ENCODE results near the gene BTRC. TPM values are rescaled to one million over a fixed set of nuclear protein-coding genes. Genes with fewer than 3 reads are reported as not detected.
"Not testable (repeated sequence)": the region's sequence is repeated elsewhere in the genome, so short reads cannot be mapped to it uniquely, and the experiment has no call there.

Gene BTRC
- total RNA-seq, 1 experiment from 2014 or later, result 29.1 TPM

- peak; percentile 27; the same call in 1 of the 2 replicates for TF ChIP-seq RAD21 (IDR thresholded peaks at IDR 0.05; ENCODE audit: low read depth)
- TF ChIP-seq POLR2A (IDR thresholded peaks at IDR 0.05; ENCODE audit: borderline replicate concordance, extremely low read depth, insufficient read depth, insufficient read length), result no peak
- TF ChIP-seq JUND (IDR thresholded peaks at IDR 0.05), result peak; percentile 99
- TF ChIP-seq TCF7L2 (IDR thresholded peaks at IDR 0.05; ENCODE audit: borderline replicate concordance, extremely low read depth, insufficient read depth, insufficient read length), result no peak
- TF ChIP-seq SRF (IDR thresholded peaks at IDR 0.05; ENCODE audit: low read depth), result peak; percentile 79
- TF ChIP-seq CBX3 (IDR thresholded peaks at IDR 0.05; ENCODE audit: low read depth), result peak; percentile 91
Observed at GRCh38 chr10:101367569-101368453, 13.8 kb downstream of the BTRC start (continued).

- no peak overlapping the region for H3K9ac ChIP-seq (ENCODE audit: low read length)
- no peaks in the 10 kb centered on the region for H3K9me2 ChIP-seq (ENCODE audit: insufficient read depth)
- peaks cover 6 to 7% of the 10 kb centered on the region in 2 experiments for H3K4me1 ChIP-seq (ENCODE audit: control insufficient read depth in 1 of 2, insufficient read depth in 2 of 2, low read length in 2 of 2)
- H3K4me3 ChIP-seq (replicated peaks in 1 of 2; ENCODE audit: low read depth in 1 of 2, low read length in 2 of 2), result no peak overlapping the region
- no peak for TF ChIP-seq EGR1 (IDR thresholded peaks at IDR 0.05; ENCODE audit: low read depth)
- no peak overlapping the region for H3K4me2 ChIP-seq (ENCODE audit: low read length)
- ATAC-seq (no peak), DNase-seq (ENCODE audit: low read depth, low spot score) (no peak)
- POLR2A ChIA-PET, result no interaction called here
- intact Hi-C loops (cut with micrococcal nuclease), result no loop called here
- H3K79me2 ChIP-seq (ENCODE audit: insufficient read depth, low read length), result peaks cover 31% of the 10 kb centered on the region
- no peaks in the 10 kb centered on the region for H3K9me3 ChIP-seq (ENCODE audit: control insufficient read depth in 1 of 2, insufficient read depth in 1 of 2, low read depth in 1 of 2, low read length in 2 of 2)
- CTCF ChIA-PET, result no interaction called here
- no peak overlapping the region for H3K27ac ChIP-seq (ENCODE audit: low read depth, low read length)
- RAD21 ChIA-PET (ENCODE audit: low non-redundant PET in 1 of 2, low total read pairs in 2 of 2, uncharacterized antibody in 2 of 2, unreplicated experiment in 2 of 2), result no interaction called here
- no peaks in the 10 kb centered on the region for H3K36me3 ChIP-seq (ENCODE audit: control insufficient read depth in 1 of 2, insufficient read depth in 2 of 2, low read length in 2 of 2)
- H3K27me3 ChIP-seq (ENCODE audit: insufficient read depth, low read length), result no peaks in the 10 kb centered on the region
- H2AFZ ChIP-seq (ENCODE audit: low read depth, low read length, poor library complexity, severe bottlenecking), result no peak overlapping the region
- H4K20me1 ChIP-seq (ENCODE audit: insufficient read depth), result no peaks in the 10 kb centered on the region
- no TSS peak for BruUV-seq (replicated peaks)
Observed at GRCh38 chr10:101373063-101373462, 19.1 kb downstream of the BTRC start.

GRCh38 chr10:101373993-101374392 lies 20.0 kb downstream of the BTRC start:
- intact Hi-C loops (cut with micrococcal nuclease); H3K4me2 ChIP-seq (ENCODE audit: low read length); BruUV-seq (replicated peaks); H3K36me3 ChIP-seq (ENCODE audit: control insufficient read depth in 1 of 2, insufficient read depth in 2 of 2, low read length in 2 of 2); CTCF ChIA-PET; H3K9me3 ChIP-seq (ENCODE audit: control insufficient read depth in 1 of 2, insufficient read depth in 1 of 2, low read depth in 1 of 2, low read length in 2 of 2); H4K20me1 ChIP-seq (ENCODE audit: insufficient read depth); H3K27me3 ChIP-seq (ENCODE audit: insufficient read depth, low read length); POLR2A ChIA-PET; DNase-seq (ENCODE audit: low read depth, low spot score); H3K9ac ChIP-seq (ENCODE audit: low read length); ATAC-seq; H2AFZ ChIP-seq (ENCODE audit: low read depth, low read length, poor library complexity, severe bottlenecking); H3K4me1 ChIP-seq (ENCODE audit: control insufficient read depth in 1 of 2, insufficient read depth in 2 of 2, low read length in 2 of 2); RAD21 ChIA-PET (ENCODE audit: low non-redundant PET in 1 of 2, low total read pairs in 2 of 2, uncharacterized antibody in 2 of 2, unreplicated experiment in 2 of 2); H3K27ac ChIP-seq (ENCODE audit: low read depth, low read length); H3K4me3 ChIP-seq (replicated peaks in 1 of 2; ENCODE audit: low read depth in 1 of 2, low read length in 2 of 2); H3K9me2 ChIP-seq (ENCODE audit: insufficient read depth): not testable (repeated sequence)
- H3K79me2 ChIP-seq (ENCODE audit: insufficient read depth, low read length), result peaks cover 25% of the 10 kb centered on the region

All from HCT116 (cell line).